Mammary epithelial cell (primary cell): ENCODE results near the gene S1PR1.

Experiments used
- EZH2 ChIP-seq: IDR thresholded peaks from 2 replicates; pipeline ENCODE4 v1.6.1; 2012; ENCODE audit warnings: low read length, inconsistent platforms, borderline replicate concordance
- TF ChIP-seq, protein P1 (sequence below), 2 donors: IDR thresholded peaks in 1 of 2; conservative IDR thresholded peaks in 1 of 2; 2 replicates each; pipeline ENCODE4 v1.5.1; 2011 to 2012; ENCODE audit warnings: inconsistent platforms in 2 of 2, low read length in 2 of 2, mild to moderate bottlenecking in 2 of 2, control low read depth in 1 of 2, low read depth in 1 of 2; ENCODE audit not compliant: insufficient read depth in 1 of 2; ENCODE audit errors: extremely low read depth in 1 of 2

DNA sequence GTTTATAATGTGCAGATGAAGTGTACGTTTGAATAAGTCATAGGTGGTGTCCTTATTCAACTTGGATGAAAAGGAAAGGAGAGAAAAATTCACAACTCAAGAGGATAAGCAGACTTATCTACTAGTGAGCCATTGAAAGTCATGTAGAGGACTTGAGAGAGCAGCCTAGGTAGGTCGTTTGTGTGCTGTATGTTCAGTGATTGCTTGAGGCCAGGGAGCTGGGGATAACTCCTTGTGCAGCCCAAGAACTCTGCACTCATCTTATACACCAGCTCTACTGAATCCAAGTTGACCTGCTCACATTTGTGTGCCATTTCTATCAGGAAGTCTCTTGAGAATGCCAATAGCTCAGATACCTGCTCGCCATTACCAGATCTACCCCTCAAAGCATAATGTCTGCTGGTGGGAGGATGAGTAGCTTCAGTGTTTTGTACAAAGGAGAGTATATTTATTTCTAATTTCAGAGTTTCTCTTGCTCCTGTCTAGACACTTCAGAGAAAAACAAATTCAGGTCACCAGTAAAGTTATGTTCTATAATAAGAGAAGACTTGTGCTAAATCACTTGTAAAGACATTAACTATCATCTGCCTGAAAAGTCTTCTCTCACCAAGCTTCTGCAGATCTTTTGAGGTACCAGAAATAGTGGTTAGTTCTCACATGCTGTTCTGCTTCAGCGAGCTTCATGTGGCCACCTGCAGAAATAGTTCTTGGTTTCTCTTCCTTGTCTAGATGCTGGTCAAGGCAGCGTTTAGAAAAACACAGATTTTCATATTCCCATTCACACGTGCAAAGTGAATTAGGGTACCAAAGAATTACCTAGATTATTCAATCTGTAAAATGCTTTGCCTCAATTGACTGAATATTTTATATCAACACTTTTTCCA lies 10.8 kb downstream of the S1PR1 start:
- TF ChIP-seq, protein P1, sequence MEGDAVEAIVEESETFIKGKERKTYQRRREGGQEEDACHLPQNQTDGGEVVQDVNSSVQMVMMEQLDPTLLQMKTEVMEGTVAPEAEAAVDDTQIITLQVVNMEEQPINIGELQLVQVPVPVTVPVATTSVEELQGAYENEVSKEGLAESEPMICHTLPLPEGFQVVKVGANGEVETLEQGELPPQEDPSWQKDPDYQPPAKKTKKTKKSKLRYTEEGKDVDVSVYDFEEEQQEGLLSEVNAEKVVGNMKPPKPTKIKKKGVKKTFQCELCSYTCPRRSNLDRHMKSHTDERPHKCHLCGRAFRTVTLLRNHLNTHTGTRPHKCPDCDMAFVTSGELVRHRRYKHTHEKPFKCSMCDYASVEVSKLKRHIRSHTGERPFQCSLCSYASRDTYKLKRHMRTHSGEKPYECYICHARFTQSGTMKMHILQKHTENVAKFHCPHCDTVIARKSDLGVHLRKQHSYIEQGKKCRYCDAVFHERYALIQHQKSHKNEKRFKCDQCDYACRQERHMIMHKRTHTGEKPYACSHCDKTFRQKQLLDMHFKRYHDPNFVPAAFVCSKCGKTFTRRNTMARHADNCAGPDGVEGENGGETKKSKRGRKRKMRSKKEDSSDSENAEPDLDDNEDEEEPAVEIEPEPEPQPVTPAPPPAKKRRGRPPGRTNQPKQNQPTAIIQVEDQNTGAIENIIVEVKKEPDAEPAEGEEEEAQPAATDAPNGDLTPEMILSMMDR (conservative IDR thresholded peaks at IDR 0.05 in 1 of 2, IDR thresholded peaks at IDR 0.05 in 1 of 2; ENCODE audit: extremely low read depth in 1 of 2, insufficient read depth in 1 of 2, low read depth in 1 of 2, low read length in 2 of 2), result no peak
- TF ChIP-seq EZH2, result no peak
